HEK293T (cell line): Measurements from ENCODE around the gene CAVIN1.
"Not testable (repeated sequence)": the region's sequence is repeated elsewhere in the genome, so short reads cannot be mapped to it uniquely, and the experiment has no call there.

Experiments used
- CTCF ChIA-PET: fragments of 350-600 bp; formaldehyde crosslinking; extraction: SDS; loops from one replicate; lab custom pipeline; 2021; ENCODE audit warnings: antibody characterized with exemption, inconsistent platforms; lab: Yijun Ruan, JAX
- POLR2A ChIA-PET: fragments of 350-600 bp; formaldehyde crosslinking; extraction: SDS; loops from one replicate; lab custom pipeline; 2020; ENCODE audit warnings: antibody characterized with exemption, inconsistent platforms; lab: Yijun Ruan, JAX
- DNase-seq: peaks from one replicate; pipeline ENCODE4 v3.0.0; 2012; ENCODE audit warnings: mixed read lengths; ENCODE audit errors: extremely low spot score
- ARNT ChIP-seq: fragments of 450-650 bp; IDR thresholded peaks from 2 replicates; pipeline ENCODE4 v1.6.1; 2017; ENCODE audit warnings: mild to moderate bottlenecking
- BHLHE40 ChIP-seq: fragments of 450-650 bp; IDR thresholded peaks from 2 replicates; pipeline ENCODE4 v1.6.1; 2016; ENCODE audit warnings: mild to moderate bottlenecking, moderate library complexity, borderline replicate concordance
- CTBP1 ChIP-seq: fragments of 450-650 bp; IDR thresholded peaks from 2 replicates; pipeline ENCODE4 v1.6.1; 2016; ENCODE audit warnings: borderline replicate concordance
- ELF4 ChIP-seq: fragments of 450-650 bp; IDR thresholded peaks from 2 replicates; pipeline ENCODE4 v1.6.1; 2017; ENCODE audit warnings: antibody characterized with exemption
- FOXA1 ChIP-seq: fragments of 450-650 bp; IDR thresholded peaks from 2 replicates; pipeline ENCODE4 v1.6.1; 2016; ENCODE audit warnings: mild to moderate bottlenecking
- FOXK2 ChIP-seq: fragments of 450-650 bp; IDR thresholded peaks from 2 replicates; pipeline ENCODE4 v1.6.1; 2016; ENCODE audit warnings: mild to moderate bottlenecking
- FOXM1 ChIP-seq: fragments of 450-650 bp; IDR thresholded peaks from 2 replicates; pipeline ENCODE4 v1.6.1; 2017; ENCODE audit warnings: mild to moderate bottlenecking, borderline replicate concordance
- HDGF ChIP-seq: fragments of 450-650 bp; IDR thresholded peaks from 2 replicates; pipeline ENCODE4 v1.6.1; 2017; ENCODE audit warnings: antibody characterized with exemption, borderline replicate concordance
- L3MBTL2 ChIP-seq: fragments of 450-650 bp; conservative IDR thresholded peaks from 2 replicates; pipeline ENCODE4 v1.6.1; 2016; ENCODE audit warnings: mild to moderate bottlenecking
- LEF1 ChIP-seq: fragments of 450-650 bp; IDR thresholded peaks from 2 replicates; pipeline ENCODE4 v1.6.1; 2017; ENCODE audit warnings: mild to moderate bottlenecking, borderline replicate concordance
- NFRKB ChIP-seq: fragments of 450-650 bp; IDR thresholded peaks from 2 replicates; pipeline ENCODE4 v1.6.1; 2016; ENCODE audit warnings: mild to moderate bottlenecking, moderate library complexity
- PKNOX1 ChIP-seq: fragments of 450-650 bp; IDR thresholded peaks from 2 replicates; pipeline ENCODE4 v1.6.1; 2016
- SP1 ChIP-seq: fragments of 450-650 bp; IDR thresholded peaks from 2 replicates; pipeline ENCODE4 v1.6.1; 2017
- SUZ12 ChIP-seq: fragments of 450-650 bp; IDR thresholded peaks from 2 replicates; pipeline ENCODE4 v1.6.1; 2016; ENCODE audit warnings: mild to moderate bottlenecking
- TARDBP ChIP-seq: fragments of 450-650 bp; IDR thresholded peaks from 2 replicates; pipeline ENCODE4 v1.6.1; 2016
- ZNF384 ChIP-seq: fragments of 450-650 bp; IDR thresholded peaks from 2 replicates; pipeline ENCODE4 v1.6.1; 2016

CAVIN1 gene

DNA sequence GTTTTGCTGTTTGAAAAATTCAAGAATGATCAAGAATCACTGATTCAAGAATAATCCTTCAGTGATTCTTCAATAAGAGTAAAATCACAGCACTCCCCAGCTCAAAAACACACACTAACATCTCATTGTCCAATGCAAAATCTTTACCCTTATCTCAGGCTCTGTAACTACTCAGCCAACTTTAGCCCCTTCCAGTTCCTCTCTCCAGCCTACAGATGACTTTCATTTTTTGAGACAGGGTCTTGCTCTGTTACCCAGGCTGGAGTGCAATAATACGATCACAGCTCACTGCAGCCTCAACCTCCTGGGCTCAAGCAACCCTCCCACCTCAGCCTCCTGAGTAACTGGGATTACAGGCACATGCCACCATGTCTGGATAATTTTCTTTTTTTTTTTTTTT, 59.8 kb downstream of the CAVIN1 start:
- ChIA-PET POLR2A (no interaction called here), CTCF (no interaction called here)
- DNase-seq = no peak
- TF ChIP-seq NFRKB (no peak), SP1 (no peak), ZNF384 (no peak), BHLHE40 (no peak), CTBP1 (no peak)

GRCh38 chr17:42362245-42362961, 60.7 kb downstream of the CAVIN1 start:
- POLR2A ChIA-PET = interaction anchor here (1.2 kb wide), 1 partner anchor 26 kb away, joined by 4 read pairs; the partner anchor contains the start of gene STAT3
- TF ChIP-seq PKNOX1 (no peak), ELF4 (no peak), HDGF (no peak), FOXA1 (no peak), TARDBP (no peak), NFRKB (no peak), LEF1 (no peak), SP1 (no peak), BHLHE40 (no peak), CTBP1 (no peak), SUZ12 (no peak), ARNT (no peak), L3MBTL2 (no peak), FOXK2 (no peak), ZNF384 (no peak), FOXM1 (no peak)
- CTCF ChIA-PET = interaction anchor here (0.5 kb wide), 2 partner anchors 50 to 172 kb away, joined by 3 to 5 read pairs; no protein-coding TSS in a partner anchor
- DNase-seq = no peak

GRCh38 chr17:42361781-42362186, 61.3 kb downstream of the CAVIN1 start:
- DNase-seq = no peak
- ChIA-PET POLR2A (interaction anchor here (1.2 kb wide), 1 partner anchor 26 kb away, joined by 4 read pairs; the partner anchor contains the start of gene STAT3), CTCF (no interaction called here)
- no peak for TF ChIP-seq FOXK2
- TF ChIP-seq PKNOX1 = peak; percentile 94

- POLR2A ChIA-PET, DNase-seq: not testable (repeated sequence)
- CTCF ChIA-PET = interaction anchor here (0.8 kb wide), 1 partner anchor 9 kb away, joined by 4 read pairs; no protein-coding TSS in a partner anchor
These were observed 62.7 kb downstream of the CAVIN1 start for GRCh38 chr17:42360388-42360787.

DNA sequence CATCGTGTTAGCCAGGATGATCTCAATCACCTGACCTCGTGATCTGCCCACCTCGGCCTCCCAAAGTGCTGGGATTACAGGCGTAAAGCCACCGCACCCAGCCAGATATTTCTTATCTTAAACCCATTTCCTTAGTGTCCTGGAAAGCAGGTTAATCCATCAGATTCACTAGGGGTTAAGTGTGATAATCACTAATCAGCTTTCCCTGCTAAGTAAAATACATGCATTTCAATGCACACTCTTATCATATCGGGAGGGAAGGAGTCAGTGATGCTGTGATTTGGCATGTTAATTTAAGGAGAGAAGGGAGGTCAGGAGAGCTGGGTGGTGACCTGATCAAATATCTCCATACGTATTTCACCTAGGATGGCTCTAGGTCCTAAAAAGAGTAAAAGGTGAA, 63.9 kb downstream of the CAVIN1 start:
- POLR2A ChIA-PET = interaction anchor here (1.2 kb wide), 2 partner anchors 28 to 30 kb away, joined by 3 to 4 read pairs; partner anchors contain the start of gene STAT3
- TF ChIP-seq PKNOX1 (no peak), HDGF (no peak), SP1 (no peak), L3MBTL2 (no peak), NFRKB (no peak), SUZ12 (no peak), FOXM1 (no peak), FOXK2 (no peak), TARDBP (no peak), ARNT (no peak), CTBP1 (no peak), BHLHE40 (no peak), ELF4 (no peak), LEF1 (no peak), ZNF384 (no peak), FOXA1 (no peak)
- no peak for DNase-seq
- CTCF ChIA-PET = interaction anchor here (0.6 kb wide), 1 partner anchor 10 kb away, joined by 3 read pairs; no protein-coding TSS in a partner anchor

DNA sequence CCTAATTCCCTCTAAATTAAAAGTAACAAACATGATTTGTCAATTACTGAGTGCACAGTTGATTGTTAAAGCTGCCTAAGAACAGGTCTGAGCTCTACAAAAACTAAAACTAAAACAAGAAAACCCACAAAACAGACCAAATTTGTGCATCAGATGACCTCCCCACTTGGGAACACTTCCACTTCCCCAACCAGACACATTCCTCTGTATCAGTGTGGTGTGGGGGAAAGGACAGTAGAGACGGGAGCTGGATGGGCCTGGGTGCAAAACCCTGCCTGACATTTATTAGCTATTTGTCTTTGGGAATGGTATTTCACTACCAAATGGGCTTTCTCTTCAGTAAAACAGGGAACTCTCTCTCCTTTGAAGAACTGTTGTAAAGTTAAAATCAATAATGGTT, 64.6 kb downstream of the CAVIN1 start:
- CTCF ChIA-PET = interaction anchor here (0.7 kb wide), 1 partner anchor 38 kb away, joined by 3 read pairs; no protein-coding TSS in a partner anchor
- TF ChIP-seq FOXK2 (no peak), CTBP1 (no peak), ELF4 (no peak), L3MBTL2 (no peak), BHLHE40 (no peak), SUZ12 (no peak), NFRKB (no peak)
- no peak for DNase-seq
- POLR2A ChIA-PET = interaction anchor here (1.2 kb wide), 2 partner anchors 29 to 30 kb away, joined by 3 to 4 read pairs; partner anchors contain the start of gene STAT3
